Glutamatergic neuron (in vitro differentiated cells): ENCODE results near the gene PPP1R13B. TPM values are rescaled to one million over a fixed set of nuclear protein-coding genes. Genes with fewer than 3 reads are reported as not detected.
"Not testable (repeated sequence)": the region's sequence is repeated elsewhere in the genome, so short reads cannot be mapped to it uniquely, and the experiment has no call there.

Source experiments
- DNase-seq: peaks from one replicate; pipeline ENCODE4 v3.0.0; 2022
- H3K27ac Mint-ChIP-seq: one replicate; pipeline ENCODE4 v1.8.0; 2020; ENCODE audit warnings: mild to moderate bottlenecking, mixed read lengths, inconsistent platforms; ENCODE audit not compliant: unreplicated experiment
- H3K27me3 Mint-ChIP-seq: one replicate; pipeline ENCODE4 v1.8.0; 2020; ENCODE audit warnings: mild to moderate bottlenecking, moderate library complexity, mixed read lengths, inconsistent platforms; ENCODE audit not compliant: unreplicated experiment
- H3K36me3 Mint-ChIP-seq: one replicate; pipeline ENCODE4 v1.8.0; 2020; ENCODE audit warnings: mild to moderate bottlenecking, mixed read lengths, inconsistent platforms; ENCODE audit not compliant: unreplicated experiment
- H3K4me1 Mint-ChIP-seq: one replicate; pipeline ENCODE4 v1.8.0; 2020; ENCODE audit warnings: mild to moderate bottlenecking, low read depth, mixed read lengths, inconsistent platforms; ENCODE audit not compliant: unreplicated experiment
- H3K4me3 Mint-ChIP-seq: one replicate; pipeline ENCODE4 v1.8.0; 2020; ENCODE audit warnings: mild to moderate bottlenecking, mixed read lengths, inconsistent platforms; ENCODE audit not compliant: unreplicated experiment
- H3K9me3 Mint-ChIP-seq: one replicate; pipeline ENCODE4 v1.8.0; 2020; ENCODE audit warnings: mild to moderate bottlenecking, moderate library complexity, mixed read lengths, inconsistent platforms; ENCODE audit not compliant: unreplicated experiment
- total RNA-seq: library from RNA; stranded (reverse); fragmentation: NEBNext Ultra II Directional; extraction: Animal tissue kit (Norgen Biotek cat#: 25700); gene quantifications from one replicate; pipeline ENCODE4 v1.2.1, GENCODE V29; 2021; ENCODE audit not compliant: unreplicated experiment
- TF ChIP-seq, protein P1 (sequence below): fragments of 200-600 bp; sonication (generic); IDR thresholded peaks from one replicate; pipeline ENCODE4 v1.5.0; 2021; ENCODE audit not compliant: partially characterized antibody, unreplicated experiment

The PPP1R13B gene
- total RNA-seq, 1 donor from 2014 or later, result 24.6 TPM

DNA sequence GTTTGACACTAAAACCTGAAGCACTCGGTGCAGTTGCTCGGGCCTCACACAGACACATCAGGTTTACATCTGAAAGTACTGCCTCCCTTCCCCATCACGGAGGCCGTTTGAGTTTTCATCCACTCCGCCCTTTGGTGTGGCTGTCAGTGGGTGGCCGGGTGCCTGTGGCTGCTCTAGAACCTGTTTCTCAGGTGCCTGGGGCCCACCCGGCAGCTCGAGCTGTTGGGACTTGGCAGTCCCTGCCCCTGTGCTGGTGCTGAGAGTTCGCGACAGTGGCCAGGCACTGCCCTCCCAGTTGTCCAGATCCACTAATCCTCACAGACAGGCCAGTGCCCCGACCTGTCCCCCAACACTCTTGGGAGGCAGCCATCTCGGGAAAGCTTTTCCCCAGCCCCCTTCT, 154.5 kb downstream of the PPP1R13B start:
- Mint-ChIP-seq H3K4me1 (peaks cover 38% of the 10 kb centered on the region), H3K27ac (no peak overlapping the region), H3K36me3 (no peaks in the 10 kb centered on the region), H3K4me3 (no peak overlapping the region), H3K9me3 (peaks cover 21% of the 10 kb centered on the region), H3K27me3 (peaks cover 27% of the 10 kb centered on the region)
- DNase-seq, result no peak
- TF ChIP-seq, protein P1, sequence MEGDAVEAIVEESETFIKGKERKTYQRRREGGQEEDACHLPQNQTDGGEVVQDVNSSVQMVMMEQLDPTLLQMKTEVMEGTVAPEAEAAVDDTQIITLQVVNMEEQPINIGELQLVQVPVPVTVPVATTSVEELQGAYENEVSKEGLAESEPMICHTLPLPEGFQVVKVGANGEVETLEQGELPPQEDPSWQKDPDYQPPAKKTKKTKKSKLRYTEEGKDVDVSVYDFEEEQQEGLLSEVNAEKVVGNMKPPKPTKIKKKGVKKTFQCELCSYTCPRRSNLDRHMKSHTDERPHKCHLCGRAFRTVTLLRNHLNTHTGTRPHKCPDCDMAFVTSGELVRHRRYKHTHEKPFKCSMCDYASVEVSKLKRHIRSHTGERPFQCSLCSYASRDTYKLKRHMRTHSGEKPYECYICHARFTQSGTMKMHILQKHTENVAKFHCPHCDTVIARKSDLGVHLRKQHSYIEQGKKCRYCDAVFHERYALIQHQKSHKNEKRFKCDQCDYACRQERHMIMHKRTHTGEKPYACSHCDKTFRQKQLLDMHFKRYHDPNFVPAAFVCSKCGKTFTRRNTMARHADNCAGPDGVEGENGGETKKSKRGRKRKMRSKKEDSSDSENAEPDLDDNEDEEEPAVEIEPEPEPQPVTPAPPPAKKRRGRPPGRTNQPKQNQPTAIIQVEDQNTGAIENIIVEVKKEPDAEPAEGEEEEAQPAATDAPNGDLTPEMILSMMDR, result no peak

DNA sequence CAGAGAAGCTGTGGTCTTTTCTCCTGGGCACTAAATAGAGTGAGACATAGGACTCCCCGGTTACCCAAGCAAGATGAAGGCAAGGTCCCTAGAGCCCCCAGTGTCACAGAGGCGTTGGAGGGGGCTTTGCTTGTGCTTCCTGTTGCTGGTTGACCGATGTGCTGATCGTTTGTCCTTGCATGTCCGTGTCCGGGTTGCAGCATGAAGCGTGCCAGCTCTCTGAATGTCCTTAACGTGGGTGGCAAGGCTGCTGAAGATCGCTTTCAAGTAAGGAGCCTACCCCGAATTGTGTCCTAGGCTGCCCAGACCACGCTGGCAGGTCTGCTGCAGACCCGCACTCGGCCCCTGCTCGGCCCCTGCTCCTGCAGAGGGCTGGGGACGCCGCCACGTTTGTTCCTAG, 155.2 kb downstream of the PPP1R13B start:
- no peak for DNase-seq
- Mint-ChIP-seq H3K9me3 (peaks cover 19% of the 10 kb centered on the region), H3K4me1 (peaks cover 35% of the 10 kb centered on the region), H3K4me3 (no peak overlapping the region), H3K27ac (no peak overlapping the region), H3K36me3 (no peaks in the 10 kb centered on the region), H3K27me3 (peaks cover 22% of the 10 kb centered on the region)
- TF ChIP-seq, protein P1, result no peak

DNA sequence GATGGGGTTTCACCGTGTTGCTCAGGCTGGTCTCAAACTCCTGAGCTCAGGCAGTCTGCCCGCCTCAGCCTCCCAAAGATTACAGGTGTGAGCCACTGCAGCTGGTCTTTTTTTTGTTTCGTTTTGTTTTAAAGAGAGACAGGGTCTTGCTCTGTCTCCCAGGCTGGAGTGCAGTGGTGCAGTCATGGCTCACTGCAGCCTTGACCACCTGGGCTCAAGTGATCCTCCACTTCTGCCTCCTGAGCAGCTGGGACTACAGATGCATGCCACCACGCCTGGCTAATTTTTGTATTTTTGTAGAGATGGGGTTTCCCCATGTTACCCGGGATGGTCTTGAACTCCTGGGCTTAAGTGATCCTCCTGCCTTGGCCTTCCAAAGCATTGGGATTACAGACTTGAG, 155.7 kb downstream of the PPP1R13B start:
- H3K27me3 Mint-ChIP-seq, result peaks cover 20% of the 10 kb centered on the region

DNA sequence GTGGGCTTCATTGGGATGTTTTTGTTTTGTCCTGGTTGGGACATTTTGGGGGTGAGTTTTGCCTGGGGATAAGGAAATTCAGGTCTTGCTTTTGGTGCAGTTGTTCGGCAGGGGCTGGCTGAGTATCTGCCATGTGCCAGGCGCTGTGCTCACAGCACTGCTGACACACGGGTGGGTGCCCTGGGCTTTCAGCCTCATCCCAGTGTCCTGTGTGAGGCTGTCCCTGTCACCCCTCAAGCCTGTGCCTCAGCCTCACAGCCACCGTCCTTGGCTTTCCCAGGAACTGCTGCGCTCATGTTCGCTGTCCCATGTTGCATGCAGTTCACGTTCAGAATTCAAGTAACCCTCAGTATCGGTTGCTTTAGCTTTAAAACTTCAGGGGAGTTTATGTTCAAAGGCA, 157.0 kb downstream of the PPP1R13B start:
- Mint-ChIP-seq H3K4me3 (no peak overlapping the region), H3K27ac (peak overlapping the region; percentile 0), H3K4me1 (peaks cover 26% of the 10 kb centered on the region), H3K27me3 (peaks cover 12% of the 10 kb centered on the region), H3K36me3 (no peaks in the 10 kb centered on the region), H3K9me3 (peaks cover 7% of the 10 kb centered on the region)
- no peak for DNase-seq
- TF ChIP-seq, protein P1, result no peak

More for the DNA sequence above, 155.7 kb downstream of the PPP1R13B start:
- not testable (repeated sequence) for H3K4me3 Mint-ChIP-seq, H3K36me3 Mint-ChIP-seq, DNase-seq, H3K27ac Mint-ChIP-seq
- H3K4me1 Mint-ChIP-seq, result peaks cover 31% of the 10 kb centered on the region
- H3K9me3 Mint-ChIP-seq, result peaks cover 17% of the 10 kb centered on the region

DNA sequence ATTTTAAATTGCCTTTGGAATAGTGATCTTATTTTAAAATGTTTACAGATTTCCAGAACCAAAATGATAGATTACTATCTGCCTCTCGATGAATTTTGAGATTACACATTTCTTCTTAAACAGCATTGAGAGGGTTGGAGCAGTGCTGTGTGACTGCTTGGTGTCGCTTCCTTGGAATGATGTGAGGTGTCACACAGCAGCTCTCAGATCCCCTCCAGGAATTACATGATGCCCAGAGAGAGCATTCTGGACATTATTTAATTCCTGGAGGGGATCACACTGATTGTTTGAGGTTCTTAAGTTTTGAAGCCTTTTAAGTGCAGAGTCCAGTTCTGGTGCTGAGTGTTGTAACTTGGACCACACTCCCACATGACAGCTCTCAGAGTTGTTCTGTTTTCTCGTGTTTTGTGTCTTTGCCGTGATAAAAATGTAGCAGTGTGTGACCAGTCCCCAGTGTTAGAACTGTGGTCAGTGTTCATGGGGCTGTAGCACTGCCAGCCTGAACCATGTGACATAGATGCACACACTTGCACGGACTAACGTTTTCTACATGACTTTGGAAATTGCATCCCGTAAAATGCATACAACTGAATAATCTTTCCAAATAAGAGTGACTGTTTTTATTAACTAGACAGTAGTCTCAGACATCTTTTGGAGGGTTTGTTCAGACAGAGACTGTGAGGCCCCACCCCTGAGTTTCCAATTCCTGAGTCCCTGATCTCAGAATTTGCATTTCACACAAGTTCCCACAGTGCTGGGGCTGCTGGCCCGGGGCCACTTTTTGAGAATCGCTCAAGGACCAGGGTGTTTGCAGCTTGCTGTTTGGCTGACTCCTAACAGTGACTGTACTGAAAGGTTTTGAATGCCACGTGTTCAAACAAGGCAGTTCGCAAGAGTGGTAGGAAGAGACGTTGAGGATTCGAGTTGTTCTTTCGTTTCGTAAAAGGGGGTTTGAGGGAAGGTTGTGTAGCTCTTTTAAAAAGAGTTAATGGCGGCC, 158.2 kb downstream of the PPP1R13B start:
- peaks cover 30% of the 10 kb centered on the region for H3K4me1 Mint-ChIP-seq
- no peaks in the 10 kb centered on the region for H3K36me3 Mint-ChIP-seq
- H3K27ac Mint-ChIP-seq, result peak overlapping the region; percentile 64
- no peak overlapping the region for H3K4me3 Mint-ChIP-seq
- TF ChIP-seq, protein P1, result no peak
- peaks cover 13% of the 10 kb centered on the region for H3K27me3 Mint-ChIP-seq
- no peak for DNase-seq
- H3K9me3 Mint-ChIP-seq, result peaks cover 6% of the 10 kb centered on the region
